ENCODE measurements around the gene PRR14.

- TF ChIP-seq CTCF (IDR thresholded peaks at IDR 0.05) = no peak
- no peak for TF ChIP-seq POLR2A (IDR thresholded peaks at IDR 0.05)
Measured at GRCh38 chr16:30604316-30604947, 46.3 kb upstream of the PRR14 start.

Data from Peyer's patch (tissue), 4 donors.